IPS-15b (cell line): ENCODE results near the gene SMIM44.
A peak's percentile ranks its signal among the peaks of the same experiment; 100 is the strongest.
"Not testable (repeated sequence)": the region's sequence is repeated elsewhere in the genome, so short reads cannot be mapped to it uniquely, and the experiment has no call there.

ENCODE experiments used
- H3K27me3 ChIP-seq: one replicate; pipeline ENCODE4 v1.6.1; 2013; ENCODE audit warnings: low read length; ENCODE audit not compliant: control insufficient read depth, insufficient read depth
- H3K36me3 ChIP-seq: one replicate; pipeline ENCODE4 v1.6.1; 2013; ENCODE audit warnings: low read length; ENCODE audit not compliant: control insufficient read depth, insufficient read depth
- H3K4me1 ChIP-seq: one replicate; pipeline ENCODE4 v1.6.1; 2013; ENCODE audit warnings: mild to moderate bottlenecking, low read length; ENCODE audit not compliant: control insufficient read depth, insufficient read depth
- H3K4me3 ChIP-seq: one replicate; pipeline ENCODE4 v1.5.1; 2013; ENCODE audit warnings: low read depth, low read length
- H3K9ac ChIP-seq: one replicate; pipeline ENCODE4 v1.6.1; 2013; ENCODE audit warnings: low read depth, mild to moderate bottlenecking, low read length
- H3K9me3 ChIP-seq: one replicate; pipeline ENCODE4 v1.6.1; 2013; ENCODE audit warnings: mild to moderate bottlenecking, low read length; ENCODE audit not compliant: control insufficient read depth, insufficient read depth

Gene SMIM44

GRCh38 chr19:3448616-3449334, 34.5 kb downstream of the SMIM44 start:
- no peak overlapping the region for H3K4me3 ChIP-seq
- H3K9ac ChIP-seq: no peak overlapping the region
- H3K27me3 ChIP-seq: no peaks in the 10 kb centered on the region
- no peaks in the 10 kb centered on the region for H3K36me3 ChIP-seq
- H3K4me1 ChIP-seq: peaks cover 4% of the 10 kb centered on the region
- H3K9me3 ChIP-seq: no peaks in the 10 kb centered on the region

GRCh38 chr19:3446657-3447056, 36.6 kb downstream of the SMIM44 start:
- not testable (repeated sequence) for H3K4me1 ChIP-seq, H3K4me3 ChIP-seq, H3K36me3 ChIP-seq, H3K27me3 ChIP-seq, H3K9ac ChIP-seq, H3K9me3 ChIP-seq

- peaks cover 4% of the 10 kb centered on the region for H3K4me1 ChIP-seq
- H3K9ac ChIP-seq: no peak overlapping the region
- no peaks in the 10 kb centered on the region for H3K36me3 ChIP-seq
These were observed 38.5 kb downstream of the SMIM44 start for GRCh38 chr19:3444695-3445234.

GRCh38 chr19:3443840-3444694, 39.2 kb downstream of the SMIM44 start:
- H3K36me3 ChIP-seq: no peaks in the 10 kb centered on the region
- H3K27me3 ChIP-seq: no peaks in the 10 kb centered on the region
- H3K9me3 ChIP-seq: no peaks in the 10 kb centered on the region
- peak overlapping the region; percentile 50 for H3K9ac ChIP-seq
- H3K4me3 ChIP-seq: peak overlapping the region; percentile 45
- peaks cover 4% of the 10 kb centered on the region for H3K4me1 ChIP-seq

More at GRCh38 chr19:3444695-3445234, 38.5 kb downstream of the SMIM44 start:
- Histone ChIP-seq H3K4me3 (peak overlapping the region; percentile 45), H3K27me3 (no peaks in the 10 kb centered on the region), H3K9me3 (no peaks in the 10 kb centered on the region)

GRCh38 chr19:3442487-3443071, 40.7 kb downstream of the SMIM44 start:
- Histone ChIP-seq H3K4me1 (peaks cover 4% of the 10 kb centered on the region), H3K4me3 (no peak overlapping the region), H3K9ac (no peak overlapping the region), H3K9me3 (no peaks in the 10 kb centered on the region), H3K36me3 (no peaks in the 10 kb centered on the region), H3K27me3 (no peaks in the 10 kb centered on the region)

GRCh38 chr19:3441986-3442329, 41.3 kb downstream of the SMIM44 start:
- Histone ChIP-seq H3K36me3 (no peaks in the 10 kb centered on the region), H3K9ac (no peak overlapping the region), H3K4me1 (peaks cover 4% of the 10 kb centered on the region), H3K9me3 (no peaks in the 10 kb centered on the region), H3K4me3 (no peak overlapping the region), H3K27me3 (no peaks in the 10 kb centered on the region)

- H3K9me3 ChIP-seq: no peaks in the 10 kb centered on the region
- no peak overlapping the region for H3K9ac ChIP-seq
- H3K4me3 ChIP-seq: no peak overlapping the region
- peaks cover 4% of the 10 kb centered on the region for H3K4me1 ChIP-seq
- H3K27me3 ChIP-seq: no peaks in the 10 kb centered on the region
- H3K36me3 ChIP-seq: no peaks in the 10 kb centered on the region
These were observed 41.9 kb downstream of the SMIM44 start for GRCh38 chr19:3441089-3441985.

- H3K4me1 ChIP-seq: peaks cover 4% of the 10 kb centered on the region
These were observed 43.2 kb downstream of the SMIM44 start for GRCh38 chr19:3440082-3440481.

GRCh38 chr19:3434630-3435553, 48.3 kb downstream of the SMIM44 start:
- no peaks in the 10 kb centered on the region for H3K36me3 ChIP-seq
- peak overlapping the region; percentile 94 for H3K4me3 ChIP-seq

More at GRCh38 chr19:3440082-3440481, 43.2 kb downstream of the SMIM44 start:
- Histone ChIP-seq H3K36me3 (no peaks in the 10 kb centered on the region), H3K4me3 (no peak overlapping the region), H3K27me3 (no peaks in the 10 kb centered on the region), H3K9ac (no peak overlapping the region), H3K9me3 (no peaks in the 10 kb centered on the region)

GRCh38 chr19:3433805-3434540, 49.3 kb downstream of the SMIM44 start:
- Histone ChIP-seq H3K36me3 (no peaks in the 10 kb centered on the region), H3K4me1 (no peaks in the 10 kb centered on the region), H3K27me3 (no peaks in the 10 kb centered on the region), H3K4me3 (peak overlapping the region; percentile 94), H3K9me3 (no peaks in the 10 kb centered on the region), H3K9ac (peak overlapping the region; percentile 81)

More at GRCh38 chr19:3434630-3435553, 48.3 kb downstream of the SMIM44 start:
- Histone ChIP-seq H3K9me3 (no peaks in the 10 kb centered on the region), H3K4me1 (no peaks in the 10 kb centered on the region), H3K27me3 (no peaks in the 10 kb centered on the region), H3K9ac (peak overlapping the region; percentile 81)
